ELF-1 (cell line): ENCODE data around the gene VAV3.
"Not testable (repeated sequence)": the region's sequence is repeated elsewhere in the genome, so short reads cannot be mapped to it uniquely, and the experiment has no call there.

Experiments used
- DNase-seq: peaks from one replicate; pipeline ENCODE4 v3.0.0-alpha.2; 2016; ENCODE audit warnings: low read depth, low spot score

The VAV3 gene

GRCh38 chr1:107894605-107895004 is 70.4 kb downstream of the VAV3 start:
- DNase-seq = no peak

DNA sequence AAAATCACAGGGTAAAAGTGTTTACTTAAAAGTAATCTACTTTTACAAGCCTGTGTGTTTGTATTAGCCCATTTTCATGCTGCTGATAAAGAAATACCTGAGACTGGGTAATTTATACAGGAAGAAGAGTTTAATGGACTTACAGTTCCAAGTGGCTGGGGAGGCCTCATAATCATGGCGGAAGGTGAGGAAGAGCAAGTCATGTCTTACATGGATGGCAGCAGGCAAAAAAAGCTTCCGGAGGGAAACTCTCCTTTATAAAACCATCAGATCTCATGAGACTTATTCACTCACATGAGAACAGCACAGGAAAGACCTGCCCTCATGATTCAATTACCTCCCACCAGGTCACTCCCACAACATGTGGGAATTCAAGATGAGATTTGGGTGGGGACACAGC is 71.6 kb downstream of the VAV3 start:
- DNase-seq = not testable (repeated sequence)

- no peak for DNase-seq
Observed at GRCh38 chr1:107889524-107889923, 75.5 kb downstream of the VAV3 start.

DNA sequence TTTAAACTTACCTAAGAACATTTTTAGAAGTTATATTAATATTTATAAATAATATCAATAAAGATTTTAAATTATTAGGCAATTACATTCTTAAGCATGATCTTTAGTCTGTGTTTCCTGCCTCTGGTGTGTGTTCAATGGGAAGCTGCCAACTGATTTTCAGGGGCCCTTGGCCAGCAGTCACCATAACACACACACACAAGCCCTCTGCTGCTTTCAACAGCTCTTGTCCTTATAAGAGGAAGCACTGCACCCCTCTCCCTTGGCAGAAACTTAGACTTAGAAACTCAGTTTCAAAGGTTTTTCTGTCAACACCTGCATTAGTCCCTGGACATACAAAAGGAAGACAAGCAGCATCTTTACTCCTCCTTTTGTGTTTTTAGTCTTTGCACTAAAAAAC is 81.4 kb downstream of the VAV3 start:
- no peak for DNase-seq

GRCh38 chr1:107879927-107880326 is 85.1 kb downstream of the VAV3 start:
- DNase-seq = no peak

- DNase-seq = no peak
Observed at GRCh38 chr1:107879346-107879745, 85.6 kb downstream of the VAV3 start.

- DNase-seq = no peak
Observed at GRCh38 chr1:107877745-107878144, 87.2 kb downstream of the VAV3 start.

GRCh38 chr1:107877092-107877491 is 87.9 kb downstream of the VAV3 start:
- DNase-seq = no peak

DNA sequence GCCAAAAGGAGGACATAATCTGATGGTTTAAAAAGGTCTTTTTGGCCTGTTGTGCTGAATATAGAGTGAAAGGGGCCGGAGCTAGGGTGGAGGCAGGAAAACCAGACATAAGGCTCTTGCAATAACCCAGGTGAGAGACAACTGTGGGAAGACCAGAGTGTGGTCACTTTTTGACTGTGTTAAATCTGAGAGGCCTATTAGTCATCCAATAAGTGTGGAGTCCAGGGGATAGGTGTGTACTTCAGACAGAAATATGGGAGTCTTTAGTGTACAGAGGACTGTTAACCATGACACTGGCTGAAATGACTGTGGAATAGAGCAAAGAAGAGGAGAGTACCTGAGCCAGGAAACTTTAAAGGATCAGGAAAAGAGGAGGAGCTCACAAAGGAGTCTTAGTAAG is 89.3 kb downstream of the VAV3 start:
- DNase-seq = no peak

GRCh38 chr1:107874221-107874620 is 90.8 kb downstream of the VAV3 start:
- no peak for DNase-seq

- no peak for DNase-seq
Observed at GRCh38 chr1:107871687-107872395, 93.1 kb downstream of the VAV3 start.

DNA sequence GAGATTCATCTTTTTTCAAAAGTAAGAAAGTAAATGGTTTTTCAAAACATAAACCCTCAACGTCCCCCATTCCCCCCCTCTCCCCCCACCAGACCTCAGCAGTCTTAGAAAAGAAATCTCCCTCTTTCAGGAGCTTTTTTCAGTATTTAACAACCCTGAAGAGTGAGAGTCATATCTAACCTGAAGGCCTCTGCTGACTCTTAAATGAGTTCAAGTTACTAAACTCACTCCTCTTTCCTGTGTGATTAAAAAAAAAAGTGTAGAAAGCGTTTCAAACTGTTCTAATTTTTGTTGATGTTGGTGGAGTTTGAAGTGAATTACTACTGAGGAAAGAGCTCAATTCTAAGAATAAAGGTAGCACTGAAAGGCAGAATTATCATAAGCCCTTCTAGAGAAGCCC is 93.7 kb downstream of the VAV3 start:
- DNase-seq = no peak

DNA sequence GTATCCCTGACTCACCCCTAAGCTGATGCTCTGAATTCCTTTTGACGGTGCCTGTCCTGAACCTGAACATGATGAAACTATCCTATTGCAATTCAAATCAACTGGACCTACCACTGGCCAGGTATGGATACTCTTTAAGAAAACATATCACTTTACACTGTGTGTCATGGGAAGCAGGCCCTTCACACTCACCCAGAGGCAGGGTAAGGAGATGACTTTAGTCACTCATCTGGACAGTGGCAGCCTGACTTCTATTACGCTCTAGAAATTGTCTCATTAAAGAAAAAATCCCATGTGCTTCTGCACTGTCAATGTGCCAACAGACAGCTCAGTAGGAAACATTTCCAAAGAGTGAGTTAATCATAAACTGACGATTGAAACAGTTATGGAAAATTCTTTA is 94.3 kb downstream of the VAV3 start:
- no peak for DNase-seq

DNA sequence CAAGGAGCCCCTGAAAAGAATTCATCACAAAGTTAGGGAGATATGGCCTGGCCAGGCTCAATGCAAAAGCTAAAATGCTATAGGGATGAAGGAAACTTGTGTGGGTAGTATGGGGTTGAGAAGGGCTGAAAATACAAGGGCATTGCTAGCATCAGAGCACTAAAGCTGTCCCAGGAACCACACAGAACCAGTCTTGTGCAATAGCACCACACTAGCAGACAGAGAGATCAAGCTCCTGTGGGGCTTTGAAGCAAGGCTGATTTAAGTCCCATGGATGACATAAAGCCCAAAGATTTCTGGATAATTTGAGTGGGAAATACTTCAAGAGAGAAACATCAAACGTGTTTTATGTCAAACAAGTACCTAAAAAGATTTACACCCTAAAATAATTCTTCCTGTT is 97.1 kb downstream of the VAV3 start:
- DNase-seq = no peak

GRCh38 chr1:107867422-107867821 is 97.6 kb downstream of the VAV3 start:
- DNase-seq = peak; percentile 75

DNA sequence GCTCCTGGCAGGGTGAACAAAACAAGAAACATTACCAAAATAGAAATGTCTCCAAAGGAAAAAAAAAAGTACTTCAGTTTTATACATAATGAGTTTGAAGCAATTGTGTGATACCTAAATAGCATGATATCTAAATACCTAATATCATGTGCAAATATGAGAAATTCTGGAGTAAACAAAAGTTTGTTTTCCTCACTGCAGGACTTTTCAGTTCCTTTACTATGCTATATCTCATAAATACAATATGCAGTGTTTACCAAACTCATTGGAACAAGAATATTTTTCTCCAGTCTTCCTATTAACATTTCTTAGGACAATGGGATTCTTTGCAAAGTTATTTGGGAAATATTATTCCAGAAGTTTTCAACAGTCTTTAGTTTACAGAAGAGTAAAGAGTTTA is 98.1 kb downstream of the VAV3 start:
- no peak for DNase-seq

DNA sequence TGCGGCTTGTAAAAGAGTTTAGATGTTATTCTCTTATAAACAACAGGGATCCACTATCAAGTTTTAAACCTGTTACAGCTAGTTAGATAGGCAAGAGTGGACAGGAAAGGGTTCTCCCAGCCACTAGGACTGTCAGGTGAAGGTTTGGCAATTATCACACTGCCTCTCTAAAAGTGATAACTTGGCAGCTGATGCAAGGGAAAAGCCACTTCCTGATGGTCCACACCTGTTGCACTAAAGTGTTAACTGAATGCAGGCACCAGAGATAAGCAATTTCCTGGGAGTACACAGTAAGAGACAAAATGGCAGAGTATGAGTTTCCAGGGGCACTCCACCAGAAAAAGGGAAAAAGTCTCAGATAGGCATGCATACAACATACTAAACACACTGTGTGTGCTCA is 99.4 kb downstream of the VAV3 start:
- DNase-seq = no peak

GRCh38 chr1:107863342-107863741 is 101.6 kb downstream of the VAV3 start:
- DNase-seq = no peak

DNA sequence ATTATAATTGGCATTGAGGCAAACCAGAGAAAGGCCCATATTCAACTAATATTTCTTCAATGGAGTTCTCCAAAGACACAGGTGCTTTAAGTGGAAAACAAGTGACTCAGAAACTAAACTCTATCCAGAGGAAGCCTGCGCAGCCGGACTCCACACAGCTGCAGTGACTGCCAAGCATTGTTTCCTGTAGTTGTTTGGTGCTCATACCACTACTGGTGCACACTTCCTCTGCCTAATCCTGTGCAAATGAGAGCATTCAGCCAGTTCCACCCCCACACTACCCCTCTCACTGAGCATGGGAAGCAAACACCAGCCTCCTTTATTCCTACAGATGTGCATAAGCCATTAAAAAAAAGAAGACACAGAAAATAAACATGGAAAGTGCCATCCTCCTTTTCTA is 102.9 kb downstream of the VAV3 start:
- no peak for DNase-seq

DNA sequence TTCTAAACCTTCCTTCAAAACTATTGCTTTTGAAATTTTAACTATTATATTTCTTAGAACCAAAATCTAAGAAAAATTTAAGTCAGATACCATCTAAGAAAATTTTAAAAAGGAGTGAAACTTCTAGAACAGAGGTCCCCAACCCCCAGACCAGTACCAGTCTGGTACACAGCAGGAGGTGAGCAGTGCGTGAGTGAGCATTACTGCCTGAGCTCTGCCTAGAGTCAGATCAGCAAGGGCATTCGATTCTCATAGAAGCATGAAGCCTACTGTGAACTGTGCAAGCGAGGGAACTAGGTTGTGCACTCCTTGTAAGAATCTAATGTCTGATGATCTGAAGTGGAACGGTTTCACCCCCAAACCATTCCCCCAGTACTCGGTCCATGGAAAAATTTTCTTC is 106.7 kb downstream of the VAV3 start:
- no peak for DNase-seq

GRCh38 chr1:107851418-107851817 is 113.6 kb downstream of the VAV3 start:
- DNase-seq = no peak

GRCh38 chr1:107844541-107845194 is 120.3 kb downstream of the VAV3 start:
- DNase-seq = peak; percentile 29

DNA sequence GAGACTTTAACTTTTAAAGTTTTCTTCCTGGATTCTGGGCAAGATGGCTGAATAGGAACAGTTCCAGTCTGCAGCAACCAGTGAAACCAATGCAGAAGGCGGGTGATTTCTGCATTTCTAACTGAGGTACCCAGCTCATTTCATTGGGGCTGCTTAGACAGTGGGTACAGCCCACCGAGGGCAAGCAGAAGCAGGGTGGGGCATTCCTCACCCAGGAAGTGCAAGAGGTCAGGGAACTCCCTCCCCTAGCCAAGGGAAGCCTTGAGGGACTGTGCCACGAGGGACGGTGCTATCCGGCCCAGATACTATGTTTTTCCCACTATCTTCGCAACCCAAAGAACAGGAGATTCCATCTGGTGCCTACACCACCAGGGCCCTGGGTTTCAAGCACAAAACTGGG is 121.0 kb downstream of the VAV3 start:
- DNase-seq = no peak

- no peak for DNase-seq
Observed at GRCh38 chr1:107842241-107842640, 122.7 kb downstream of the VAV3 start.
